SU-DHL-6 (cell line): ENCODE data around the gene VARS2.

Experiments
- CTCF ChIP-seq: fragments of 200-600 bp; sonication (generic); IDR thresholded peaks from one replicate; pipeline ENCODE4 v1.5.1; 2017; ENCODE audit warnings: antibody characterized with exemption, mild to moderate bottlenecking, low read length, moderate library complexity; ENCODE audit not compliant: insufficient read depth, poor library complexity, severe bottlenecking
- EZH2phosphoT487 ChIP-seq: fragments of 200-600 bp; sonication (generic), shearing (Covaris generic); conservative IDR thresholded peaks from 2 replicates; pipeline ENCODE4 v1.6.1; 2018; ENCODE audit warnings: mild to moderate bottlenecking, antibody characterized with exemption, low read length, moderate library complexity, mixed read lengths

GRCh38 chr6:30931969-30932645 is 18.1 kb downstream of the VARS2 start, which contains the start of gene SFTA2:
- TF ChIP-seq EZH2phosphoT487 (no peak), CTCF (no peak)
